WTC11 (cell line): Measurements from ENCODE around the gene SMAD9.

ENCODE experiments used
- ATF2 ChIP-seq: sonication (generic); formaldehyde crosslinking; IDR thresholded peaks from 2 replicates; pipeline ENCODE4 v1.8.1; 2022; ENCODE audit warnings: low read depth, missing genetic modification reagents, borderline replicate concordance
- CTCF ChIP-seq: fragments of 200-600 bp; IDR thresholded peaks from 2 replicates; pipeline ENCODE4 v1.8.0; 2022; ENCODE audit warnings: antibody characterized with exemption
- MAX ChIP-seq: sonication (generic); formaldehyde crosslinking; IDR thresholded peaks from 2 replicates; pipeline ENCODE4 v1.8.0; 2022; ENCODE audit warnings: mild to moderate bottlenecking, missing genetic modification reagents
- OVOL2 ChIP-seq: fragments of 250-450 bp; sonication (Bioruptor Pico); IDR thresholded peaks from 2 replicates; pipeline ENCODE4 v1.9.0; 2021; ENCODE audit warnings: mild to moderate bottlenecking, borderline replicate concordance
- SMAD3 ChIP-seq: sonication (generic); formaldehyde crosslinking; IDR thresholded peaks from 2 replicates; pipeline ENCODE4 v1.8.0; 2022; ENCODE audit warnings: missing genetic modification reagents, mild to moderate bottlenecking, borderline replicate concordance
- ZNF512 ChIP-seq: sonication (generic); formaldehyde crosslinking; IDR thresholded peaks from 2 replicates; pipeline ENCODE4 v1.8.1; 2022; ENCODE audit warnings: missing genetic modification reagents, borderline replicate concordance

GRCh38 chr13:36954542-36954941, 34.5 kb upstream of the SMAD9 start:
- TF ChIP-seq ZNF512 (CRISPR knock-in tag) = no peak
- no peak for TF ChIP-seq CTCF
- TF ChIP-seq OVOL2 (CRISPR knock-in tag) = no peak
- TF ChIP-seq ATF2 (CRISPR knock-in tag) = no peak
- TF ChIP-seq MAX (CRISPR knock-in tag) = no peak
- TF ChIP-seq SMAD3 = no peak
